ENCODE results near the gene ZNF367. TPM values are rescaled to one million over a fixed set of nuclear protein-coding genes. Genes with fewer than 3 reads are reported as not detected.

Gene ZNF367
- total and polyA plus RNA-seq, 2 experiments from 2014 or later = 2.5 to 12.3 TPM

DNA sequence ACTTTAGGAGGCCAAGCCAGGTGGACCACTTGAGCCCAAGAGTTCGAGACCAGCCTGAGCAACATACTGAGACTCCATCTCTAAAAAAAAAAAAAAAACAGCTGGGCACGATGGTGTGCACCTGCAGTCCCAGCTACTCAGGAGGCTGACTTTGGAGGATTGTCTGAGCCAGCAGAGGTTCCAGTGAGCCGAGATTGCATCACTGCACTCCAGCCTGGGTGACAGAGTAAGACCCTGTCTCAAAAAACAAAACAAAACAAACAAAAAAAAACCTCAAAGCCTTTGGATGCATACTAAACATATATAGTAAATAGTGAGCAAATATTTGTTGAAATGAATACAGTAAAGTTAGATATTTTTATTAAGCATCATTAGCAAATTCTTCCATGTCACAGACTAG, 40.0 kb downstream of the ZNF367 start:
- peaks cover 10% of the 10 kb centered on the region for H3K27me3 Mint-ChIP-seq (ENCODE audit: insufficient read depth, low read depth, poor library complexity)
- Histone ChIP-seq H3K9me2 (ENCODE audit: insufficient read depth) (no peaks in the 10 kb centered on the region), H3K79me2 (replicated peaks; ENCODE audit: insufficient read depth) (no peaks in the 10 kb centered on the region), H3K27me3 (ENCODE audit: insufficient read depth) (no peaks in the 10 kb centered on the region), H4K20me1 (replicated peaks; ENCODE audit: insufficient read depth) (no peaks in the 10 kb centered on the region), H3F3A (replicated peaks; ENCODE audit: low read depth) (no peaks in the 10 kb centered on the region; the same call in 1 of the 2 replicates), H3K4me3 (no peak overlapping the region), H3K36me3 (ENCODE audit: insufficient read depth) (no peaks in the 10 kb centered on the region), H3K4me2 (no peak overlapping the region), H3K27ac (ENCODE audit: low read depth) (no peak overlapping the region), H3K4me1 (ENCODE audit: insufficient read depth) (peaks cover 11% of the 10 kb centered on the region), H2AFZ (no peak overlapping the region)
- no peak overlapping the region for H3K27ac Mint-ChIP-seq
- no peak overlapping the region for H3K4me3 Mint-ChIP-seq
- no peaks in the 10 kb centered on the region for H3K36me3 Mint-ChIP-seq (ENCODE audit: low read depth)
- no peak for DNase-seq (ENCODE audit: low spot score)
- H3K4me1 Mint-ChIP-seq = peaks cover 21% of the 10 kb centered on the region
- TF ChIP-seq, protein P1, sequence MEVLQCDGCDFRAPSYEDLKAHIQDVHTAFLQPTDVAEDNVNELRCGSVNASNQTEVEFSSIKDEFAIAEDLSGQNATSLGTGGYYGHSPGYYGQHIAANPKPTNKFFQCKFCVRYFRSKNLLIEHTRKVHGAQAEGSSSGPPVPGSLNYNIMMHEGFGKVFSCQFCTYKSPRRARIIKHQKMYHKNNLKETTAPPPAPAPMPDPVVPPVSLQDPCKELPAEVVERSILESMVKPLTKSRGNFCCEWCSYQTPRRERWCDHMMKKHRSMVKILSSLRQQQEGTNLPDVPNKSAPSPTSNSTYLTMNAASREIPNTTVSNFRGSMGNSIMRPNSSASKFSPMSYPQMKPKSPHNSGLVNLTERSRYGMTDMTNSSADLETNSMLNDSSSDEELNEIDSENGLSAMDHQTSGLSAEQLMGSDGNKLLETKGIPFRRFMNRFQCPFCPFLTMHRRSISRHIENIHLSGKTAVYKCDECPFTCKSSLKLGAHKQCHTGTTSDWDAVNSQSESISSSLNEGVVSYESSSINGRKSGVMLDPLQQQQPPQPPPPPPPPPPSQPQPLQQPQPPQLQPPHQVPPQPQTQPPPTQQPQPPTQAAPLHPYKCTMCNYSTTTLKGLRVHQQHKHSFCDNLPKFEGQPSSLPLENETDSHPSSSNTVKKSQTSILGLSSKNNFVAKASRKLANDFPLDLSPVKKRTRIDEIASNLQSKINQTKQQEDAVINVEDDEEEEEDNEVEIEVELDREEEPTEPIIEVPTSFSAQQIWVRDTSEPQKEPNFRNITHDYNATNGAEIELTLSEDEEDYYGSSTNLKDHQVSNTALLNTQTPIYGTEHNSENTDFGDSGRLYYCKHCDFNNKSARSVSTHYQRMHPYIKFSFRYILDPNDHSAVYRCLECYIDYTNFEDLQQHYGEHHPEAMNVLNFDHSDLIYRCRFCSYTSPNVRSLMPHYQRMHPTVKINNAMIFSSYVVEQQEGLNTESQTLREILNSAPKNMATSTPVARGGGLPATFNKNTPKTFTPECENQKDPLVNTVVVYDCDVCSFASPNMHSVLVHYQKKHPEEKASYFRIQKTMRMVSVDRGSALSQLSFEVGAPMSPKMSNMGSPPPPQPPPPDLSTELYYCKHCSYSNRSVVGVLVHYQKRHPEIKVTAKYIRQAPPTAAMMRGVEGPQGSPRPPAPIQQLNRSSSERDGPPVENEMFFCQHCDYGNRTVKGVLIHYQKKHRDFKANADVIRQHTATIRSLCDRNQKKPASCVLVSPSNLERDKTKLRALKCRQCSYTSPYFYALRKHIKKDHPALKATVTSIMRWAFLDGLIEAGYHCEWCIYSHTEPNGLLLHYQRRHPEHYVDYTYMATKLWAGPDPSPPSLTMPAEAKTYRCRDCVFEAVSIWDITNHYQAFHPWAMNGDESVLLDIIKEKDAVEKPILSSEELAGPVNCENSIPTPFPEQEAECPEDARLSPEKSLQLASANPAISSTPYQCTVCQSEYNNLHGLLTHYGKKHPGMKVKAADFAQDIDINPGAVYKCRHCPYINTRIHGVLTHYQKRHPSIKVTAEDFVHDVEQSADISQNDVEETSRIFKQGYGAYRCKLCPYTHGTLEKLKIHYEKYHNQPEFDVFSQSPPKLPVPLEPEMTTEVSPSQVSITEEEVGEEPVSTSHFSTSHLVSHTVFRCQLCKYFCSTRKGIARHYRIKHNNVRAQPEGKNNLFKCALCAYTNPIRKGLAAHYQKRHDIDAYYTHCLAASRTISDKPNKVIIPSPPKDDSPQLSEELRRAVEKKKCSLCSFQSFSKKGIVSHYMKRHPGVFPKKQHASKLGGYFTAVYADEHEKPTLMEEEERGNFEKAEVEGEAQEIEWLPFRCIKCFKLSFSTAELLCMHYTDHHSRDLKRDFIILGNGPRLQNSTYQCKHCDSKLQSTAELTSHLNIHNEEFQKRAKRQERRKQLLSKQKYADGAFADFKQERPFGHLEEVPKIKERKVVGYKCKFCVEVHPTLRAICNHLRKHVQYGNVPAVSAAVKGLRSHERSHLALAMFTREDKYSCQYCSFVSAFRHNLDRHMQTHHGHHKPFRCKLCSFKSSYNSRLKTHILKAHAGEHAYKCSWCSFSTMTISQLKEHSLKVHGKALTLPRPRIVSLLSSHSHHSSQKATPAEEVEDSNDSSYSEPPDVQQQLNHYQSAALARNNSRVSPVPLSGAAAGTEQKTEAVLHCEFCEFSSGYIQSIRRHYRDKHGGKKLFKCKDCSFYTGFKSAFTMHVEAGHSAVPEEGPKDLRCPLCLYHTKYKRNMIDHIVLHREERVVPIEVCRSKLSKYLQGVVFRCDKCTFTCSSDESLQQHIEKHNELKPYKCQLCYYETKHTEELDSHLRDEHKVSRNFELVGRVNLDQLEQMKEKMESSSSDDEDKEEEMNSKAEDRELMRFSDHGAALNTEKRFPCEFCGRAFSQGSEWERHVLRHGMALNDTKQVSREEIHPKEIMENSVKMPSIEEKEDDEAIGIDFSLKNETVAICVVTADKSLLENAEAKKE (CRISPR knock-in tag; IDR thresholded peaks at IDR 0.05) = no peak
- TF ChIP-seq ZNF331 (CRISPR knock-in tag; IDR thresholded peaks at IDR 0.05; ENCODE audit: low read depth) (no peak), EZH2phosphoT487 (IDR thresholded peaks at IDR 0.05; ENCODE audit: unreplicated experiment) (no peak), NANOG (IDR thresholded peaks at IDR 0.05; ENCODE audit: borderline replicate concordance) (no peak), JUNB (IDR thresholded peaks at IDR 0.05; ENCODE audit: unreplicated experiment) (no peak), ZNF114 (CRISPR knock-in tag; IDR thresholded peaks at IDR 0.05) (no peak), EZH2 (IDR thresholded peaks at IDR 0.05; ENCODE audit: low read depth, unreplicated experiment) (no peak), CREB1 (CRISPR knock-in tag; IDR thresholded peaks at IDR 0.05; ENCODE audit: low read depth) (no peak), STAT1 (IDR thresholded peaks at IDR 0.05; ENCODE audit: unreplicated experiment) (no peak), POLR2AphosphoS5 (IDR thresholded peaks at IDR 0.05; ENCODE audit: low read depth) (no peak)
- TF ChIP-seq, protein P2, sequence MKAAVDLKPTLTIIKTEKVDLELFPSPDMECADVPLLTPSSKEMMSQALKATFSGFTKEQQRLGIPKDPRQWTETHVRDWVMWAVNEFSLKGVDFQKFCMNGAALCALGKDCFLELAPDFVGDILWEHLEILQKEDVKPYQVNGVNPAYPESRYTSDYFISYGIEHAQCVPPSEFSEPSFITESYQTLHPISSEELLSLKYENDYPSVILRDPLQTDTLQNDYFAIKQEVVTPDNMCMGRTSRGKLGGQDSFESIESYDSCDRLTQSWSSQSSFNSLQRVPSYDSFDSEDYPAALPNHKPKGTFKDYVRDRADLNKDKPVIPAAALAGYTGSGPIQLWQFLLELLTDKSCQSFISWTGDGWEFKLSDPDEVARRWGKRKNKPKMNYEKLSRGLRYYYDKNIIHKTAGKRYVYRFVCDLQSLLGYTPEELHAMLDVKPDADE (IDR thresholded peaks at IDR 0.05) = no peak
- TF ChIP-seq, protein P3, sequence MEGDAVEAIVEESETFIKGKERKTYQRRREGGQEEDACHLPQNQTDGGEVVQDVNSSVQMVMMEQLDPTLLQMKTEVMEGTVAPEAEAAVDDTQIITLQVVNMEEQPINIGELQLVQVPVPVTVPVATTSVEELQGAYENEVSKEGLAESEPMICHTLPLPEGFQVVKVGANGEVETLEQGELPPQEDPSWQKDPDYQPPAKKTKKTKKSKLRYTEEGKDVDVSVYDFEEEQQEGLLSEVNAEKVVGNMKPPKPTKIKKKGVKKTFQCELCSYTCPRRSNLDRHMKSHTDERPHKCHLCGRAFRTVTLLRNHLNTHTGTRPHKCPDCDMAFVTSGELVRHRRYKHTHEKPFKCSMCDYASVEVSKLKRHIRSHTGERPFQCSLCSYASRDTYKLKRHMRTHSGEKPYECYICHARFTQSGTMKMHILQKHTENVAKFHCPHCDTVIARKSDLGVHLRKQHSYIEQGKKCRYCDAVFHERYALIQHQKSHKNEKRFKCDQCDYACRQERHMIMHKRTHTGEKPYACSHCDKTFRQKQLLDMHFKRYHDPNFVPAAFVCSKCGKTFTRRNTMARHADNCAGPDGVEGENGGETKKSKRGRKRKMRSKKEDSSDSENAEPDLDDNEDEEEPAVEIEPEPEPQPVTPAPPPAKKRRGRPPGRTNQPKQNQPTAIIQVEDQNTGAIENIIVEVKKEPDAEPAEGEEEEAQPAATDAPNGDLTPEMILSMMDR (conservative IDR thresholded peaks at IDR 0.05; ENCODE audit: low read depth in 2 of 2) = no peak
- TF ChIP-seq, protein P4, sequence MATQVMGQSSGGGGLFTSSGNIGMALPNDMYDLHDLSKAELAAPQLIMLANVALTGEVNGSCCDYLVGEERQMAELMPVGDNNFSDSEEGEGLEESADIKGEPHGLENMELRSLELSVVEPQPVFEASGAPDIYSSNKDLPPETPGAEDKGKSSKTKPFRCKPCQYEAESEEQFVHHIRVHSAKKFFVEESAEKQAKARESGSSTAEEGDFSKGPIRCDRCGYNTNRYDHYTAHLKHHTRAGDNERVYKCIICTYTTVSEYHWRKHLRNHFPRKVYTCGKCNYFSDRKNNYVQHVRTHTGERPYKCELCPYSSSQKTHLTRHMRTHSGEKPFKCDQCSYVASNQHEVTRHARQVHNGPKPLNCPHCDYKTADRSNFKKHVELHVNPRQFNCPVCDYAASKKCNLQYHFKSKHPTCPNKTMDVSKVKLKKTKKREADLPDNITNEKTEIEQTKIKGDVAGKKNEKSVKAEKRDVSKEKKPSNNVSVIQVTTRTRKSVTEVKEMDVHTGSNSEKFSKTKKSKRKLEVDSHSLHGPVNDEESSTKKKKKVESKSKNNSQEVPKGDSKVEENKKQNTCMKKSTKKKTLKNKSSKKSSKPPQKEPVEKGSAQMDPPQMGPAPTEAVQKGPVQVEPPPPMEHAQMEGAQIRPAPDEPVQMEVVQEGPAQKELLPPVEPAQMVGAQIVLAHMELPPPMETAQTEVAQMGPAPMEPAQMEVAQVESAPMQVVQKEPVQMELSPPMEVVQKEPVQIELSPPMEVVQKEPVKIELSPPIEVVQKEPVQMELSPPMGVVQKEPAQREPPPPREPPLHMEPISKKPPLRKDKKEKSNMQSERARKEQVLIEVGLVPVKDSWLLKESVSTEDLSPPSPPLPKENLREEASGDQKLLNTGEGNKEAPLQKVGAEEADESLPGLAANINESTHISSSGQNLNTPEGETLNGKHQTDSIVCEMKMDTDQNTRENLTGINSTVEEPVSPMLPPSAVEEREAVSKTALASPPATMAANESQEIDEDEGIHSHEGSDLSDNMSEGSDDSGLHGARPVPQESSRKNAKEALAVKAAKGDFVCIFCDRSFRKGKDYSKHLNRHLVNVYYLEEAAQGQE (IDR thresholded peaks at IDR 0.05; ENCODE audit: unreplicated experiment) = no peak
- H3K9me3 Mint-ChIP-seq = no peaks in the 10 kb centered on the region
- no peak for ATAC-seq
